Osteoblast (primary cell): ENCODE measurements around the gene ERGIC3. TPM values are rescaled to one million over a fixed set of nuclear protein-coding genes. Genes with fewer than 3 reads are reported as not detected.

Experiments used
- DNase-seq: peaks from one replicate; pipeline ENCODE4 v3.0.0; 2011; ENCODE audit warnings: low spot score, mixed read lengths; ENCODE audit not compliant: insufficient read length; ENCODE audit errors: missing footprints
- H2AFZ ChIP-seq: 2 replicates; pipeline ENCODE4 v1.6.0; 2011; ENCODE audit warnings: mild to moderate bottlenecking, low read length
- H3K27ac ChIP-seq: 2 replicates; pipeline ENCODE4 v1.5.1; 2011; ENCODE audit warnings: mild to moderate bottlenecking, low read depth, low read length, moderate library complexity
- H3K27me3 ChIP-seq: 2 replicates; pipeline ENCODE4 v1.6.0; 2012; ENCODE audit warnings: mild to moderate bottlenecking, control low read depth, inconsistent platforms, low read length, moderate library complexity; ENCODE audit not compliant: insufficient read depth
- H3K36me3 ChIP-seq: 2 replicates; pipeline ENCODE4 v1.5.1; 2011; ENCODE audit warnings: mild to moderate bottlenecking, low read length, control low read depth, moderate library complexity; ENCODE audit not compliant: insufficient read depth
- H3K4me1 ChIP-seq: 2 replicates; pipeline ENCODE4 v1.5.1; 2011; ENCODE audit warnings: mild to moderate bottlenecking, low read length, control low read depth, moderate library complexity; ENCODE audit not compliant: insufficient read depth
- H3K4me2 ChIP-seq: 2 replicates; pipeline ENCODE4 v1.6.0; 2011; ENCODE audit warnings: mild to moderate bottlenecking, low read length; ENCODE audit not compliant: insufficient read depth
- H3K4me3 ChIP-seq: fragments of 200-600 bp; sonication (generic); 3 replicates; pipeline ENCODE4 v1.5.1; 2012; ENCODE audit warnings: mild to moderate bottlenecking, low read length, inconsistent platforms; ENCODE audit not compliant: insufficient read depth
- H3K79me2 ChIP-seq: 2 replicates; pipeline ENCODE4 v1.6.0; 2012; ENCODE audit warnings: mild to moderate bottlenecking, low read length, control low read depth, inconsistent platforms; ENCODE audit not compliant: insufficient read depth
- H3K9me3 ChIP-seq: 2 replicates; pipeline ENCODE4 v1.5.1; 2011; ENCODE audit warnings: low read depth, low read length, control low read depth
- H4K20me1 ChIP-seq: 2 replicates; pipeline ENCODE4 v1.6.0; 2012; ENCODE audit warnings: mild to moderate bottlenecking, low read length, control low read depth; ENCODE audit not compliant: insufficient read depth
- total RNA-seq: library from RNA; depleted of rRNA; stranded (reverse); fragments of >200 nt; gene quantifications from 2 replicates; pipeline ENCODE4 v1.2.3, GENCODE V29; 2012
- TF ChIP-seq, protein P1 (sequence below): IDR thresholded peaks from 2 replicates; pipeline ENCODE4 v1.5.1; 2011; ENCODE audit warnings: mild to moderate bottlenecking, low read depth, low read length, moderate library complexity; ENCODE audit errors: extremely low read depth

The ERGIC3 gene
- total RNA-seq, 1 donor, result 538 TPM

DNA sequence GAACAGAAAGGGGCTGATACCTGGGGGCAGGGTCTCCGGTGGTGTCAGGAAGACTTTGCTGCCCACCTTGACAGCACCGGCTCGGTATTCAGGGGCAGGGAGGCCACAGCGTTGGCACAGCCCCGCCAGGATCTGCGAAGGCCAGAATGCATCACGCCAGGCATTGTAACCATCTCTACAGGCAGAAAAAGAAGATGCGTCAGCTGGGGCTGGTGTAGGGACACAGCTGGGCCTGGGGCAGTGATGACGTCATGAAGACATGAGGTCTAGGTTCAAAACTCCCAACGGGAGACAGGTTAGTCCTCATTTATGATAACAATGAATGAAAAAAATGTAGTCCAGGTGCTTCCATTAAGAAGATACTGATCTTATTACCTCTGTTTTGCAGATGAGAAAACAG, 22.0 kb downstream of the ERGIC3 start:
- H3K4me2 ChIP-seq, result no peak overlapping the region
- no peak overlapping the region for H3K4me3 ChIP-seq
- no peaks in the 10 kb centered on the region for H3K4me1 ChIP-seq
- H3K9me3 ChIP-seq, result no peaks in the 10 kb centered on the region
- H3K79me2 ChIP-seq, result no peaks in the 10 kb centered on the region
- no peak overlapping the region for H2AFZ ChIP-seq
- DNase-seq, result no peak
- no peaks in the 10 kb centered on the region for H3K36me3 ChIP-seq
- no peaks in the 10 kb centered on the region for H3K27me3 ChIP-seq
- no peaks in the 10 kb centered on the region for H4K20me1 ChIP-seq
- TF ChIP-seq, protein P1, sequence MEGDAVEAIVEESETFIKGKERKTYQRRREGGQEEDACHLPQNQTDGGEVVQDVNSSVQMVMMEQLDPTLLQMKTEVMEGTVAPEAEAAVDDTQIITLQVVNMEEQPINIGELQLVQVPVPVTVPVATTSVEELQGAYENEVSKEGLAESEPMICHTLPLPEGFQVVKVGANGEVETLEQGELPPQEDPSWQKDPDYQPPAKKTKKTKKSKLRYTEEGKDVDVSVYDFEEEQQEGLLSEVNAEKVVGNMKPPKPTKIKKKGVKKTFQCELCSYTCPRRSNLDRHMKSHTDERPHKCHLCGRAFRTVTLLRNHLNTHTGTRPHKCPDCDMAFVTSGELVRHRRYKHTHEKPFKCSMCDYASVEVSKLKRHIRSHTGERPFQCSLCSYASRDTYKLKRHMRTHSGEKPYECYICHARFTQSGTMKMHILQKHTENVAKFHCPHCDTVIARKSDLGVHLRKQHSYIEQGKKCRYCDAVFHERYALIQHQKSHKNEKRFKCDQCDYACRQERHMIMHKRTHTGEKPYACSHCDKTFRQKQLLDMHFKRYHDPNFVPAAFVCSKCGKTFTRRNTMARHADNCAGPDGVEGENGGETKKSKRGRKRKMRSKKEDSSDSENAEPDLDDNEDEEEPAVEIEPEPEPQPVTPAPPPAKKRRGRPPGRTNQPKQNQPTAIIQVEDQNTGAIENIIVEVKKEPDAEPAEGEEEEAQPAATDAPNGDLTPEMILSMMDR, result no peak
- no peak overlapping the region for H3K27ac ChIP-seq

DNA sequence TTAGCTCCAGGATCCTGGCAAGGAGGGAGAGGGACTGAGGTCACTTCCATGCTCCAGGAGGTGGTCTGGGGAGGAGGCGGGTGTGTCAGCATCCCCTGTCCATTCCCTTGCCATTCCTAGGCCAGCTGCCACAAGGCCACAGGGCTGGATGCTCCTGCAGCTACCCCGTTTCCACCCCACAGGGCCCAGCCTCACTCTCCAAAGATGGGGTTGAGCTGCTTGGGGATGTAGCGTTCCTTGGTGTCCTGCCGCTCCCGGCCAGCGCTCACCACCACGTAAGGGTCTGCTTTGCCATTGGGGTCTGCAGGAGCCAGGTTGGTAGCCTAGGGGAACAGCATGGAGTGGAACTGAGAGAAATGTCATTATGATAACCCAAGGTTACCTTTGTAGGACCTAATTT, 23.0 kb downstream of the ERGIC3 start:
- no peak overlapping the region for H3K4me2 ChIP-seq
- no peak overlapping the region for H2AFZ ChIP-seq
- no peaks in the 10 kb centered on the region for H3K79me2 ChIP-seq
- H3K4me1 ChIP-seq, result no peaks in the 10 kb centered on the region
- TF ChIP-seq, protein P1, result no peak
- no peaks in the 10 kb centered on the region for H4K20me1 ChIP-seq
- H3K27me3 ChIP-seq, result no peaks in the 10 kb centered on the region
- DNase-seq, result no peak
- no peak overlapping the region for H3K4me3 ChIP-seq
- H3K36me3 ChIP-seq, result no peaks in the 10 kb centered on the region
- H3K9me3 ChIP-seq, result no peaks in the 10 kb centered on the region
- H3K27ac ChIP-seq, result no peak overlapping the region

DNA sequence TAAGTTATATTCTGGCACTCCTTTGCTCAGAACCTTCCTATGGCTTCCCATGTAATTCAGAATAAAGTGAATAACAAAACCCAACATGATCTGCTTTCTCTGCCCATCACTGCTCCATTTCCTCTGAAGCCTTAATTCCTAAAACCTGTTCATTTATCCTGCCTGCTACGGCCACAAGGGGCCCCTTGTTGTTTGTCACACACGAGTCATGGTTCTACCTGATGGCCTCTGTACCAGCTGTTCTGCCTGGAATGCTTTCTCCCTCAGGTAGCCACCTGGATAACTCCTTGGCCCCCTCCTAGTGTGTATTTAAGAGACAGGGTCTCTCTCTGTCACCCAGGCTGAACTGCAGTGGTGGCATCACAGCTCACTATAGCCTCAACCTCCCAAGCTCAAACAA, 26.8 kb downstream of the ERGIC3 start:
- no peaks in the 10 kb centered on the region for H3K79me2 ChIP-seq
- no peaks in the 10 kb centered on the region for H3K27me3 ChIP-seq
- peaks cover 2% of the 10 kb centered on the region for H3K9me3 ChIP-seq
- no peak overlapping the region for H3K4me2 ChIP-seq
- H3K4me3 ChIP-seq, result no peak overlapping the region
- H2AFZ ChIP-seq, result no peak overlapping the region
- DNase-seq, result no peak
- no peaks in the 10 kb centered on the region for H4K20me1 ChIP-seq
- no peaks in the 10 kb centered on the region for H3K36me3 ChIP-seq
- no peak overlapping the region for H3K27ac ChIP-seq
- TF ChIP-seq, protein P1, result peak; percentile 26
- H3K4me1 ChIP-seq, result no peaks in the 10 kb centered on the region

DNA sequence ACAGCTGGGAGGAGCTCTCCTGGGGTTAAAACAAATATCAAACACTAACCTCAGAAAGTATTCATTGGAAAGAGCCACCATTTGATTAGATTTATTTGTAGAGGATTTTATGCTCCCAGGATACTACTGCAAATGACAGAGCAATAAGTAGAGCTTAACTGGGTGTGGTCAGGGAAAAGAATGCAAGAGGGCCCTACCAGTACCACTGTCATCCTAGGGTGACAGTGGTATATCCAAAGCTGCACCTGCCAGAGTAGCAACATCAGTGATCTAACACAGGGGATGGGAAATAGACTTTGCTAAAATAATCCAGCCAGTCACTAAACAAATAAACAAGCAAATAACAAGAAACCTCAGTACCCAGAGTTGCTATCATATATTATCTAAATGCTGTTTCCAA, 29.7 kb downstream of the ERGIC3 start:
- Histone ChIP-seq H3K9me3 (peaks cover 2% of the 10 kb centered on the region), H3K4me2 (no peak overlapping the region), H3K4me1 (no peaks in the 10 kb centered on the region), H3K79me2 (no peaks in the 10 kb centered on the region), H2AFZ (no peak overlapping the region), H3K27me3 (no peaks in the 10 kb centered on the region), H4K20me1 (no peaks in the 10 kb centered on the region), H3K4me3 (no peak overlapping the region), H3K27ac (no peak overlapping the region), H3K36me3 (no peaks in the 10 kb centered on the region)
- no peak for DNase-seq
- TF ChIP-seq, protein P1, result no peak
